H1 (cell line): ENCODE results near the gene VSX1. TPM values are rescaled to one million over a fixed set of nuclear protein-coding genes. Genes with fewer than 3 reads are reported as not detected.

Experiments
- CTCF ChIA-PET: fragments of 300-600 bp; sonication (Branson Sonifier 250); formaldehyde crosslinking; loops from one replicate; lab custom pipeline; 2021; ENCODE audit not compliant: partially characterized antibody; lab: Charles Lee
- POLR2A ChIA-PET: fragments of 300-600 bp; sonication (Branson Sonifier 250); formaldehyde crosslinking; loops from one replicate; lab custom pipeline; 2021; ENCODE audit warnings: inconsistent platforms; ENCODE audit not compliant: partially characterized antibody; lab: Charles Lee
- DNase-seq, 2 experiments: peaks; one replicate each; pipeline versions ENCODE4 v3.0.0 to v3.0.0-alpha.2; 2010 to 2022; ENCODE audit warnings: low spot score in 2 of 2, low read depth in 1 of 2, mixed read lengths in 1 of 2
- FAIRE-seq: peaks from 2 replicates; lab custom pipeline; 2011; peaks lifted over from hg19 to GRCh38; lab: Jason Lieb, UNC
- H2AFZ ChIP-seq: 2 replicates; pipeline ENCODE4 v1.8.1; 2012; ENCODE audit warnings: low read length, inconsistent platforms
- H2AK5ac ChIP-seq: 2 replicates; pipeline ENCODE4 v1.6.1; 2013; ENCODE audit warnings: low read depth, low read length
- H2BK120ac ChIP-seq: replicated peaks from 2 replicates; pipeline ENCODE3; 2013; ENCODE audit warnings: low read depth, low read length, inconsistent platforms
- H2BK12ac ChIP-seq: 2 replicates; pipeline ENCODE4 v1.6.1; 2013; ENCODE audit warnings: low read depth, low read length
- H2BK15ac ChIP-seq: 2 replicates; pipeline ENCODE4 v1.6.1; 2013; ENCODE audit warnings: low read length
- H2BK20ac ChIP-seq: 2 replicates; pipeline ENCODE4 v1.6.1; 2013; ENCODE audit warnings: low read length
- H2BK5ac ChIP-seq: 2 replicates; pipeline ENCODE4 v1.6.1; 2013; ENCODE audit warnings: low read depth, low read length
- H3K14ac ChIP-seq: 2 replicates; pipeline ENCODE4 v1.6.1; 2013; ENCODE audit warnings: inconsistent platforms; ENCODE audit not compliant: insufficient read length
- H3K18ac ChIP-seq: 2 replicates; pipeline ENCODE4 v1.6.1; 2013; ENCODE audit warnings: low read length; ENCODE audit errors: extremely low read depth
- H3K23ac ChIP-seq: 2 replicates; pipeline ENCODE4 v1.6.1; 2013; ENCODE audit warnings: inconsistent platforms; ENCODE audit not compliant: insufficient read length
- H3K23me2 ChIP-seq: 2 replicates; pipeline ENCODE4 v1.6.1; 2013; ENCODE audit warnings: low read depth, low read length
- H3K27ac ChIP-seq: 2 replicates; pipeline ENCODE4 v1.6.1; 2011; ENCODE audit warnings: low read depth, low read length, inconsistent platforms
- H3K27me3 ChIP-seq, 4 experiments: replicated peaks in 1 of 4; 1 replicate in 1 of 4; 2 replicates in 3 of 4; pipeline versions ENCODE4 v1.6.1 to v1.8.1; 2011 to 2013; ENCODE audit warnings: low read length in 3 of 4, mild to moderate bottlenecking in 3 of 4, inconsistent platforms in 2 of 4, mixed read lengths in 2 of 4, moderate library complexity in 1 of 4; ENCODE audit not compliant: control insufficient read depth in 3 of 4, insufficient read depth in 3 of 4; ENCODE audit errors: extremely low read depth in 1 of 4
- H3K36me3 ChIP-seq, 4 experiments: 2 replicates each; pipeline versions ENCODE4 v1.6.1 to v1.8.1; 2011 to 2013; ENCODE audit warnings: mild to moderate bottlenecking in 4 of 4, low read length in 3 of 4, moderate library complexity in 2 of 4, control low read depth in 1 of 4, inconsistent platforms in 1 of 4; ENCODE audit not compliant: insufficient read depth in 4 of 4, control insufficient read depth in 2 of 4
- H3K4ac ChIP-seq: replicated peaks from 2 replicates; pipeline ENCODE3; 2013; ENCODE audit warnings: low read length, low read depth, mixed read lengths, inconsistent platforms; ENCODE audit not compliant: insufficient read length
- H3K4me1 ChIP-seq, 4 experiments: replicated peaks in 1 of 4; 1 replicate in 1 of 4; 2 replicates in 3 of 4; pipeline versions ENCODE4 v1.6.1 to v1.8.1; 2011 to 2013; ENCODE audit warnings: low read length in 3 of 4, inconsistent platforms in 2 of 4, mixed read lengths in 1 of 4; ENCODE audit not compliant: insufficient read depth in 4 of 4, control insufficient read depth in 3 of 4
- H3K4me2 ChIP-seq, 2 experiments: 2 replicates each; pipeline versions ENCODE4 v1.6.1 to v1.8.1; 2011 to 2013; ENCODE audit warnings: low read depth in 2 of 2, low read length in 2 of 2, control low read depth in 1 of 2, inconsistent platforms in 1 of 2, mild to moderate bottlenecking in 1 of 2; ENCODE audit not compliant: insufficient read depth in 1 of 2
- H3K4me3 ChIP-seq, 4 experiments: fragments of 200-600, 300-600 bp in 1 of 4; sonication (generic), shearing (Covaris generic), sonication (Bioruptor Twin) in 1 of 4; 2 replicates each; pipeline versions ENCODE4 v1.5.1 to v1.8.1; 2011 to 2016; ENCODE audit warnings: low read length in 4 of 4, low read depth in 3 of 4, control low read depth in 2 of 4, inconsistent platforms in 2 of 4, mild to moderate bottlenecking in 2 of 4, mixed read lengths in 1 of 4, moderate library complexity in 1 of 4; ENCODE audit not compliant: insufficient read depth in 2 of 4; ENCODE audit errors: extremely low read depth in 1 of 4
- H3K56ac ChIP-seq: replicated peaks from 2 replicates; pipeline ENCODE3; 2013; ENCODE audit warnings: low read depth, mild to moderate bottlenecking, mixed read lengths, low read length, inconsistent platforms; ENCODE audit not compliant: insufficient read length
- H3K79me1 ChIP-seq: 2 replicates; pipeline ENCODE4 v1.6.1; 2013; ENCODE audit warnings: low read depth, low read length, control low read depth
- H3K79me2 ChIP-seq, 2 experiments: 2 replicates each; pipeline versions ENCODE4 v1.6.1 to v1.8.1; 2012 to 2013; ENCODE audit warnings: low read length in 2 of 2, mild to moderate bottlenecking in 2 of 2, inconsistent platforms in 1 of 2; ENCODE audit not compliant: insufficient read depth in 2 of 2, control insufficient read depth in 1 of 2
- H3K9ac ChIP-seq, 4 experiments: replicated peaks in 1 of 4; 1 replicate in 1 of 4; 2 replicates in 3 of 4; pipeline versions ENCODE4 v1.6.1 to v1.8.1; 2011 to 2013; ENCODE audit warnings: low read depth in 3 of 4, low read length in 3 of 4, control low read depth in 2 of 4, mild to moderate bottlenecking in 2 of 4, moderate library complexity in 2 of 4, inconsistent platforms in 1 of 4; ENCODE audit errors: extremely low read depth in 1 of 4
- H3K9me3 ChIP-seq, 2 experiments: 2 replicates each; pipeline versions ENCODE4 v1.6.1 to v1.8.1; 2012 to 2013; ENCODE audit warnings: mild to moderate bottlenecking in 2 of 2, moderate library complexity in 2 of 2, control low read depth in 1 of 2, inconsistent platforms in 1 of 2, low read depth in 1 of 2, low read length in 1 of 2, mixed read lengths in 1 of 2; ENCODE audit not compliant: insufficient read depth in 2 of 2
- H4K20me1 ChIP-seq, 2 experiments: replicated peaks in 1 of 2; 2 replicates each; pipeline versions ENCODE3 to v1.8.1; 2011 to 2013; ENCODE audit warnings: inconsistent platforms in 2 of 2, low read length in 2 of 2, mild to moderate bottlenecking in 1 of 2; ENCODE audit not compliant: insufficient read depth in 2 of 2, control insufficient read depth in 1 of 2
- H4K5ac ChIP-seq: 2 replicates; pipeline ENCODE4 v1.6.1; 2013; ENCODE audit warnings: low read length, low read depth, mixed read lengths, inconsistent platforms; ENCODE audit not compliant: insufficient read length
- H4K8ac ChIP-seq: 2 replicates; pipeline ENCODE4 v1.8.0; 2013; ENCODE audit warnings: mild to moderate bottlenecking, moderate library complexity, low read length, inconsistent platforms; ENCODE audit not compliant: insufficient read depth; ENCODE audit errors: extremely low read depth
- H4K91ac ChIP-seq: replicated peaks from 2 replicates; pipeline ENCODE3; 2013; ENCODE audit warnings: low read length, mixed read lengths, inconsistent platforms; ENCODE audit not compliant: insufficient read length
- TBP ChIP-seq: IDR thresholded peaks from 2 replicates; pipeline ENCODE4 v1.6.1; 2011; ENCODE audit warnings: low read depth, low read length, improper control_type of control experiment
- WGBS, 2 experiments: shearing (Covaris generic) in 1 of 2; methylation state at CpG; one replicate each; pipeline versions ENCODE4 v1.1.6 to v1.1.7; 2013 to 2015; ENCODE audit warnings: low lambda C conversion rate in 2 of 2, mixed read lengths in 2 of 2, inconsistent platforms in 1 of 2, low coverage in 1 of 2, missing lambda C conversion rate in 1 of 2; ENCODE audit not compliant: insufficient replicate concordance in 2 of 2, insufficient coverage in 1 of 2, insufficient read length in 1 of 2; ENCODE audit errors: extremely low coverage in 1 of 2, missing lambda C conversion rate in 1 of 2; 5-methylcytosine and 5-hydroxymethylcytosine counted together
- polyA plus RNA-seq, 7 experiments: library from polyadenylated mRNA; depleted of rRNA in 3 of 7; stranded (reverse) in 5 of 7; unstranded in 2 of 7; fragments of >200 nt in 5 of 7; fragments of 200-250 nt in 2 of 7; gene quantifications; 1 replicate in 5 of 7; 2 replicates in 1 of 7; 4 replicates in 1 of 7; pipeline versions ENCODE4 v1.2.1 to v1.2.3, GENCODE V29; 2011 to 2013; ENCODE audit warnings: missing spikeins in 2 of 7, mixed read lengths in 2 of 7
- total RNA-seq: library from RNA; stranded (reverse); fragmentation: NEBNext Ultra II Directional; extraction: Animal tissue kit (Norgen Biotek cat#: 25700); gene quantifications from 2 replicates; pipeline ENCODE4 v1.2.1, GENCODE V29; 2021

The VSX1 gene
- total and polyA plus RNA-seq, 2 of the 8 experiments (the other 6 are each of a cell fraction or from before 2014, with no cell fraction given) = 0.14 TPM; not detected in 1

DNA sequence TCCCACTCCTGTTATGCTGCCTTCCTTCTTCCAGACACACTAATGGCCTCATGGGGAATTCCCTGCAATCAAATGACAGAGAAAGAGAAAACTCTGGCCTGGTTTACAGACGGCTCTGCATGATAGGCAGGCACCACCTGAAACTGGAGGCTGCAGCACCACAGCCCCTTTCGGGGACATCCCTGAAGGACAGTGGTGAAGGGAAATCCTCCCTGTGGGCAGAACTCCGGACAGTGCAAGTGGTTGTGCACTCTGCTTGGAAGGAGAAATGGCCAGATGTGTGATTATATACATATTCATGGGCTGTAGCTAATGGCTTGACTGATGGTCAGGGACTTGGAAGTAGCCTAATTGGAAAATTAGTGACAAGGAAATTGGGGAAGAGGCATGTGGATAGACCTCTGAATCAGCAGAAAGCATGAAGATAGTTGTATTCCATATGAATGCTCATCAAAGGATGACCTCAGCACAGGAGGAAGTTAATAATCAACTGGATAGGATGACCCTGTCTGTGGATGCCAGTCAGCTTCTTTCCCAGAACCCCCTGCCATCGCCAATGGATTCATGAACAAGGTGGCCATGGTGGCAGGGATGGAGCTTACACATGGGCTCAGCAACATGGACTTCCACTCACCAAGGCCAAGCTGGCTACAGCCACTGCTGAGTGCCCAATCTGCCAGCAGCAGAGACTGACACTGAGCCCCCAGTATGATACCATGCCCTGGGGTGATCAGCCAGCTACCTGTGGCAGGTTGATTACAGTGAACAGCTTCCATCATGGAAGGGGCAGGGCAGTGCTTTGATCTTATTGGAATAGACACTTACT lies 44.5 kb upstream of the VSX1 start:
- Histone ChIP-seq H3K4me1 (no peaks in the 10 kb centered on the region), H3K27ac (no peak overlapping the region), H4K5ac (no peak overlapping the region), H2BK20ac (no peak overlapping the region), H3K9me3 (no peaks in the 10 kb centered on the region), H2BK12ac (no peak overlapping the region), H3K36me3 (no peaks in the 10 kb centered on the region), H3K18ac (no peak overlapping the region), H3K79me2 (no peaks in the 10 kb centered on the region), H2BK120ac (no peak overlapping the region), H4K8ac (no peak overlapping the region), H3K56ac (no peak overlapping the region), H4K91ac (no peak overlapping the region), H2BK15ac (no peak overlapping the region), H3K79me1 (no peaks in the 10 kb centered on the region), H2BK5ac (no peak overlapping the region), H3K23ac (no peak overlapping the region), H3K27me3 (no peaks in the 10 kb centered on the region), H3K4ac (no peak overlapping the region), H3K9ac (no peak overlapping the region), H2AFZ (no peak overlapping the region), H3K14ac (no peak overlapping the region), H2AK5ac (no peak overlapping the region), H3K4me2 (no peak overlapping the region), H3K23me2 (no peaks in the 10 kb centered on the region), H3K4me3 (no peak overlapping the region), H4K20me1 (no peaks in the 10 kb centered on the region)
- WGBS, 2 experiments = 83% methylated on average over 4 of the region's 4 CpGs; no CpG with 5 or more reads in 1 of the 2 experiments
- POLR2A ChIA-PET = no interaction called here
- no peak for FAIRE-seq
- CTCF ChIA-PET = interaction anchor here (0.9 to 1.2 kb wide), 2 partner anchors 12 to 50 kb away, joined by 3 to 4 read pairs; no protein-coding TSS in a partner anchor
- DNase-seq = peak in 1 of 2 experiments; percentile 13
- TF ChIP-seq TBP = no peak
